Embryonic facial prominence (tissue), 1 donor: ENCODE results near the gene SPON1.
"Not testable (repeated sequence)": the region's sequence is repeated elsewhere in the genome, so short reads cannot be mapped to it uniquely, and the experiment has no call there.

Experiments used
- DNase-seq: peaks from one replicate; pipeline ENCODE4 v3.0.0-alpha.2; 2016; ENCODE audit errors: extremely low spot score

The SPON1 gene

DNA sequence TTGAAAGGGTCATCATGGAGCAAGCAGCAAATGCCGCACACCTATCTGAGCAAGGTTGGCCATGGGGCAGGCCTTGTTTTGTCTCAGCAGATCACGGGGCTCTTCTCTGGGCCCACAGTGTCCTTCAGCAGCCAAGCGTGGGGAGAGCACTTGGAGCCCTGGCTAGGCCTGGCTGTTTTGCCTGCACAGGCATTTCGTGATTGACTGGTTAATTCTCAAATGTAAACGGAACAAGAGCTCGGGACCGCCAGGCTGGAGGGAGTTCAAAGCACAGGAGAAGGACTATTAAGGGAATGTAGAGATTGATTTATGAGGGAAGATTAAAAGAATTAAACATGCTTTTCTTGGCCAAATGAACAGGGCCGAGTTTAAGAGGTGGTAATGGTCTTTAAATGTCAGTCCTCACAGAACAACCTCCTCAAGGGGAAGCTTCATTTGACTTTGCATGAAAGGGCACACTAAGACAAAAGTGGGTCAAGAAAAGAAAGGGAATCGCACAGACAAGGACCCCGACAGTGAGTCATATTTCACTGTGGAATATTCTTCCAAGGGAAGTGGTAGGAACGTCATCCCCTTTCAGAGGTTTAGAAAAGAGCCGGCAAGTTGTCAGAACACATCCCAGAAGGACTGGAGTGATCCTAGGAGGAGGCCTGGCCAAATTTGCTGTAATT is 20.7 kb downstream of the SPON1 start:
- DNase-seq = no peak

DNA sequence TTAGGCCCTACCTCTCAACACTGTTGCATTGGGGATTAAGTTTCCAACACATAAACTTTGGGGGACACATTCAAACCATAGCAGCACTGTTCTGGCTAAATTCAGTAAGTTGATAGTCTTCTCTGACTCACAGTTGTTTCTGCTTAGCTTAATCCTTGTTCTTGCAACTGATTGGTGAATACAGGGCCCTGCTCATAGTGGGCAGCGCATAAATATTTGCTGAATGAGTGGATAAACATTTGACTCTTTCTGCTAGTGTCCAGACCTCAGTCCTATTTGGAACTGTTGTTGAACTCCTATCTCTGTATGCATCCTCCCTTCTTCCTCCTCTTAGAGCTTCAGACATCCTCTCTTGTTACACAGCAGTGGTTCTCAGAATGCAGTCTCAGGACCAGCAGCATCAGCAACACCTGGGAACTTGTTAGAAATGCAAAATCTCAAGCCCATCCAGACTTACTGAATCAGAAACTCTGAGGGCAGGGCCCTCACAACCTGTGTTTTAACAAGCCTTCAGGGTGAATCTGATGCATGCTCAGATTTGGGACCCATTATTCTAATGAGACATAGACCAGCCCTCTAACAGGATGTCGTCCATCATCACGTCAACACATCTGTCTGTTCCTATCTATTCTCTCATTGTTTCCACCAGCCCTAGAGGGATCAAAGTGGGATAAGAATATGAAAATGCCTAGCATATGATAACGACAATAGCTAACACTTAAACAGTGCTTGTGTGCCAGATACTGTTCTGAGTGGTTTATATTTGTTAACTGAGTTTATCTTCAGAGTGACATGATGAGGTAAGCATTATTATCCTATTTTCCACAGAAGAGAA is 22.3 kb downstream of the SPON1 start:
- DNase-seq = no peak

DNA sequence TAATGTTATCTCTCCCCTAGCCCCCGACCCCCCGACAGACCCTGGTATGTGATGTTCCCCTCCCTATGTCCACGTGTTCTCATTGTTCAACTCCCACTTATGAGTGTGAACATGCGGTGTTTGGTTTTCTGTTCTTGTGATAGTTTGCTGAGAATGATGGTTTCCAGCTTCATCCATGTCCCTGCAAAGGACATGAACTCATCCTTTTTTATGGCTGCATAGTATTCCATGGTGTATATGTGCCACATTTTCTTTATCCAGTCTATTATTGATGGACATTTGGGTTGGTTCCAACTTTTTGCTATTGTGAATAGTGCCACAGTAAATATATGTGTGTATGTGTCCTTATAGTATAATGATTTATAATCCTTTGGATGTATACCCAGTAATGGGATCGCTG is 24.2 kb downstream of the SPON1 start:
- not testable (repeated sequence) for DNase-seq

DNA sequence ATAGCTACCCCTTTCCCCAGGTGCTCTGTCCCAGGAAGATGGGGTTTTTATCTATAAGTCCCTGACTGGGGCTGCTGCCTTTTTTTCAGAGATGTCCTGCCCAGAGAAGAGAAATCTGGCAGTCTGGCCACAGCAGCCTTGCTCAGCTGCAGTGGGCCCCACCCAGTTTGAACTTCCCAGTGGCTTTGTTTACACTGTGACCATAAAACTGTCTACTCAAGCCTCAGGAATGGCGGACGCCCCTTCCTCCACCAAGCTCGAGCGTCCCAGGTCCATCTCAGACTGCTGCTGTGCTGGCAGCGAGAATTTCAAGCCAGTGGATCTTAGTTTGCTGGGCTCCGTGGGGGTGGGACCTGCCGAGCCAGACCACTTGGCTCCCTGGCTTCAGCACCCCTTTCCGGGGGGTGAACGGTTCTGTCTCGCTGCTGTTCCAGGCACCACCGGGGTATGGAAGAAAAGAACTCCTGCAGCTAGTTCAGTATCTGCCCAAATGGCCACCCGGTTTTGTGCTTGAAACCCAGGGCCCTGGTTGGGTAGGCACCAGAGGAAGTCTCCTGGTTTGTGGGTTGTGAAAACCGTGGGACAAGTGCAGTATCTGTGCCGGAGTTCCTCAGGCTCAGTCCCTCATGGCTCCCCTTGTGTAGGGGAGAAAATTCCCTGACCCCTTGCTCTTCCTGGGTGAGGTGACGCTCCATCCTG is 29.8 kb downstream of the SPON1 start:
- not testable (repeated sequence) for DNase-seq

DNA sequence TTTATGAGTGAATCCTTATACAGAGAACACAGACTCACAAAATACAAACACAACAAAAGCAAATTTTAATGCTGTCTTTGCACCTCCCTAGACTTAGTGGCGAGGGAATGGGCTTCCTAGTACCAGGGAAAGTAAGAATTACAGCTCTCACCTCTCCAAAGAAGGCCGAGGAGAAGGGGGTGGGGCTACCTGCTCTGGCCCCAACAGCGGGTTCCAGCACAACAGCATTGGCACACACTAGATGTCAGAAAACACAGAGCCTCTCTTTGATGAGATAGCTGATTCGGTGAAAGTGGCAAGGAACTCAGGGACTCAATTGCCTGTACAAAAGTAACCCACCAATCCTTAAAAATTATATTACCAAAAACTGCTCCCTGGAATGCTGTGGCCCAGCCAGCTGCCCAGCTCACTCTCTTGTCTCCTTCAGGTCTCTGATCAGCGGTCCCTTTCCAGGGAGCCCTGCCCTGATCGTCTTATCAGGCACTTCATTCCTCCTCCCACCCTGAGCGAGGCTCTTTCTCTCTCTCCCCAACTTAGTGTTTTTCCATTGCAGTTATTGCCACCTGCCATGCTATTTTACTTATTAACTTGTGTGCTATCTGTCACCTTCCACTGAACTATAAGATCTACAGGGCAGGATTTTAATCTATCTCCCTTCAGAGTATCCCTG is 30.7 kb downstream of the SPON1 start:
- no peak for DNase-seq

DNA sequence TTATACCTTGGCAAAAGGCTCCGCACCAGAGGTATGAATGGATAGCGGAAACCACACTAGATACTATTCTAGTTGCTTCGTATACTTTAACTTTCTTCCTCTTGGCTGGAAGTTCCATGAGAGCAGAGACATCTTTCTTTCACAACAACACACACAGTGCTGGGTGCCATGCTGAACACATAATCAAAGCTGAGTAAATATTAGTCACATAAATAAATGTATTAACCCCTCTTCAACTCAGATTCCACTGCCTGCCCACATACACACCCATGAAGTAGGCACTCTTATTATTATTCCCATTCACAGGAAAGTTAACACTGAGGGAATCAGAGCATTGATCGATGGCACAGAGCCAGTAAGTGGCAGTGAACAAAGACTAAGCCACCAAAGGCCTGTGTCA is 35.4 kb downstream of the SPON1 start:
- DNase-seq = no peak

DNA sequence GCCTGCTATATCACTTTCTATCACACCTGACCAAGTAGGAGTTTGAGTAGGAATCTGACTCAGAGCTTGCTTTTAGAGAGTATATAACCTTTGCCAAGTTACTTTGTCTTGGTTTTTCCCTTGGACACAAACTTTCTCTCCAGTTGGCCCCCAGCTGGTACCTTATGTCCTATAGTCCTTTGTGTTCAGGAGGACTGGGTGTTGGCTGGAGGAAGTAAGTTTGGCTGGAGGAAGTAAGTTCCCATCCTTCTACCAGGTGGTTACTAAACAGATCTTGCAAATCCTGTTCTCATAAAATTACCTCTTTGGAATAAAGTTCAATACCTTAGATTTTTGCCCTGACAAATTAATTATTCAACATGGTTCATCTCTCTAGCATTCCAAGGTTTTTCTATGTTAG is 37.2 kb downstream of the SPON1 start:
- DNase-seq = no peak

DNA sequence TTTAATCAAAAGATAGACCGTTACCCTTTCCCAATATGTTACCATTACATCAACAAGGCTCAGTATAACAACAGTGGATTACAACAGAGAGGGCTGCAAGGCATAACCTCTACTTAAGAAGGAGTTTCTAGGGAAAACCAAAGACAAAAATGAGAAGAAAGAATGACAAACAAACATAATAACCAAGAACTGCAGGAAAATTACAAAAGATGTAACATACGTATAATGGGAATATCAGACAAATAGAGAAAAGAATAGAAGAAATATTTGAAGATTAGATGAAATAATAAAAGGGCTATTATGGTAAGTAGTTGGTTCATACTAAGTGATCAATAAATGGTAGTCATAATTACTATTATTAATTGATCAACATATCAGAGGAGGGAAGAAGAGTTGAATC is 39.1 kb downstream of the SPON1 start:
- DNase-seq = no peak

DNA sequence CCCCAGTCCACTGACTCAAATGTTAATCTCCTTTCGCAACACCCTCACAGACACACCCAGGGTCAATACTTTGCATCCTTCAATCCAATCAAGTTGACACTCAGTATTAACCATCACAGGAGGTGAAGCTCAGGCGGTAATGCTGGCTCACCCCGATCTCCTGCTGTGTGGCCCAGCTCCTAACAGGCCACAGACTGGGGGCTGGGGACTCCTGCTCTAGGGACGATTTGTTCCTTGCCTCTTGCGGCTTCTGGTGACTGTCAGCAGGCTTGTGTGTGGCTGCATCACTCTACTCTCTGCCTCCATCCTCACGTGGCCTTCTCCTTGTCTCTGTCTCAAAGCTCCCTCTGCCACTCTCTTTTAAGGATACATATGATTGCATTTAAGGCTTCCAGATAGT is 45.0 kb downstream of the SPON1 start:
- no peak for DNase-seq

DNA sequence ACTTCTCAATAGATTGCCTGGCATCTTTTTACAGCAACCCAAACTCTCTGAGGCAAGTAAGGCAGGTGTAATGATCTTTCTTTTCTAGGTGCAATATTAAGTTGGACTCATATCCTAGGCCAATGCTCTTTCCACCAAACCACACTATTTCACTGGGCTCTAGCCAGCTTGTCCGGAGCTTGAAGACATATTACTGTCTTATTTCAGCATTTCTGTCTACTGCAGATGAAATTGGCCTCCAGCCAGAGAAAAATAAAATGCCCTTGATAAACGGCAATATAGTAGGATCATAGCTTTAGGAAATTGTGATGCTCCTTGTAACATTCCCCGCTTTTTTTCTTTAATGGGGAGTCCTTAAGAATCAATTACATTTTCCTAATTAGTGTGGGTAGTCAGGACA is 48.1 kb downstream of the SPON1 start:
- DNase-seq = no peak

DNA sequence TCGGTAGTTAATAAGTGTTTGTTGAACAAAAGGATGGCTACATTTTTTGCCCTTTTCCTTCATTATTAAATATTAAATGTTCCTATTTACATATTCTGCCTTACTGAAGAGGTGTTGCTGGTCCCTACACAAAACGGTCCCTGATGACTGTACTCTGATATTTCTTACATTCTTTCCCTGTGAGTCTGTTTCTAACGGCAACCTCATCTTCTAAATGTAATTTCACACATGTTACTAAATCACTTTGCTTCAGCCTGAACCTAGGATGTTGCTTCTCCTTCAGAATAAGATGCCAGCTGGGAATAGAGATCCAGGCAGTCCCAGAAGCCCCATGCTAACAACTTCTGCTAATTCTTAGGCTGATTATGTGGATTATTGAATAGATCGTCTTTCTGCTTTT is 50.3 kb downstream of the SPON1 start:
- no peak for DNase-seq

DNA sequence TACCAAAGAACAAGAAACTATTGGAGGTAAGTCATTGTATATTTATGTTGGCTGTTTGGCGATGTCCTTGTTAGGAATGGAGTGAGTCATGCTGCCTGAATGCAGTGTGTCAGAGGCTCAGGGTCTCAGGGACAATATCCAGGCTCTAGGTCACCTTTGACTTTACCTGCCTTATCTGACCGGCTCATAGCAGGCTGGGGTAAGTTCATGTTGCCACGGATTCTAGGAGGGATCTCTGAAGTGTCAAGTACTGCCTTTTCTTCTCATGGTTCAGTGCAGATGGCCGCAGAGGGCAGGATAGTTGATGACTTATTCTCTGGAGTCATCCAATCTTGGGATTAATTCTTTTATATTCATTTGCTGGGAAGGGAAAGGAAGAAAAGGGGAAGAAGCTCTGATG is 53.2 kb downstream of the SPON1 start:
- DNase-seq = no peak

DNA sequence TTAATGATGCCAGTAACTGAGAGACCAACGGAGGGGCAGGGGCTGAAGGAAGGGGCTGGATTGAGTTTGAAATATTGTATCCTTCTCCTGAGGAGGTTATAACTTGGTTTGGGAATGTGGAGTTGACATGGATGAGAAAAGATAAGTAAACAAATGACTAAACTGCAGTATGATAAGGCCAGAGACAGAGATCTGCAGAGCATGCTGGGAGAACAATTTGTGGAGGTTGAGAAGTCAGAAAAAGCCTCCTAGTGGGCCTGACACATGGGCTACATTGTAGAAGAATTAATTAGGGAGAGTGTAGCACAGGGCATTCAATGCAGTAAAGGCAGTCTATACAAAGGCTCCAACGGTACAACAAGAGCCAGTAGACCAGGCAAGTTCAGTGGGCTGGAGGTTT is 55.9 kb downstream of the SPON1 start:
- DNase-seq = no peak

DNA sequence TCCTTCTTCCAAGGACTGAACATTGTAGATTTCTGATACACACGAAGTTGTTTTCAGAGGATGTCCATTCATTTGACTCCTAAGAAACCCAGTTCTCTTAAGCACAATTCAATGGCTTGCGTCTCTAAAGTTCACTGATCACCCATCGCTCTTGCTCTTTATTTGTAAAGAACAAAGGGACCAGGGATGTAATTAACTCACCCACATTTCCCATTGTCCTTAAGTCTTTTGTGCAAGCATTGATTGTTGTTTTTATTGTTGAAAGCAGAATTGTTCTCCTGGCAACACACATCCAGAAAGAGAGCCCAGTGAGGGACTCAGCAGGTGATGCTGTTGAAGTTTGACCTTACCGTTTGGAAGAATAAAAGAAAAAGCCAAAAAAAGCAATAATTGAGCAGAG is 59.2 kb downstream of the SPON1 start:
- no peak for DNase-seq

DNA sequence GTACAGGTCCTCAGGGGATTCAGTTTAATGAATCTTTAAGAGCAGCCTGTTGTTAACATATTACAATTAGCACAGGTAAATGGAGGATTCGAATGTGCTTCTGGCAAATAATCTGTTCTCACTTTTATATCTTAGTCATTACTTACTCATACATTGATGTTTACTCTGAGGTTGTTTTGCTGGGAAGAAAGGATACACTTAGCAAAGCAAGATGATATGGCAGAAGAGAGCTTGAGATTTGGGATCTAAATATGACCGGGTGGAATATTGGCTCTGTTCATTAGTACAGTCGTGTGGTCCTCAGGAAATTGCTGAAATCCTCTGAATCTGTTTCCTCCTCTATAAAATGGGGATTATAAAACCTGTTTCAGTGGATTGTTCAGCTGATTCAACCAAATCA is 59.7 kb downstream of the SPON1 start:
- DNase-seq = no peak

DNA sequence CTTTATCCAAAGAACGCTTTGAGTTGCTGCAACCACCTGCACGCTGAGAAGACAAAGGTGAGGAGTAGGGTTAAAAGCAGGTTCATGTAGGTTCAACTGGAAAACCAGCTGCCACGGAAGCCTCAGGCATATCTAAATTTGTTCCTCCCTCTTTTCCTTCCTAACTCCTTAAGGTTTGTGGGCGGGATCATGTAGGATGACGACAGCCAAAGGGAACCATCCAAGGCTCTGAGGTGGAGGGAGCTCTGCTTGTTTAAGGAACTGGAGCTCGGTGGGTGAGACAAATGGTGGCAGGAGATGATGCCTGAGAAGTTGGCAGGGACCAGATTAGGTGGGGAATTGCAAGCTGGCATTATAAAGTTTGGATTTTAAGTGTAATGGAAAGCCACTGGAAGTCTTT is 60.3 kb downstream of the SPON1 start:
- no peak for DNase-seq

DNA sequence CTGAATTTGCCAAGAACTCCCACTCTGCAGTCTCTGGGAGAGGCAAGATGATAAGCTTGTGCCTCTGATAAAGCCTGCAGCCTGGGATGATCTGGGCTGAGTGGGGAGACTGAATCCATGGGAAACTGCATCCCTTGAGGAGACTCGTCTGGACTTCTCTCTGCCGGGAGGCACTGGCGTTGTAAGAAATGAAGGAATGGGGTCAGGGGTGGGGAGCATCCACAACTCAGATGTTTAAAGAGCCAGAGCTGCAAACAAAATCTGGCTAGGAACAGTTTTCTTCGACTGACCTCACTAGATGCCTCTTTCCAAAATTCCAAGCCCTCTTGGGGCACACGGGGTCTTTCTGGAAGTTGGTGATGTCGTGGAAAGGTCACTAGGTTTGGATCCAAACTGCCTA is 64.4 kb downstream of the SPON1 start:
- DNase-seq = no peak

DNA sequence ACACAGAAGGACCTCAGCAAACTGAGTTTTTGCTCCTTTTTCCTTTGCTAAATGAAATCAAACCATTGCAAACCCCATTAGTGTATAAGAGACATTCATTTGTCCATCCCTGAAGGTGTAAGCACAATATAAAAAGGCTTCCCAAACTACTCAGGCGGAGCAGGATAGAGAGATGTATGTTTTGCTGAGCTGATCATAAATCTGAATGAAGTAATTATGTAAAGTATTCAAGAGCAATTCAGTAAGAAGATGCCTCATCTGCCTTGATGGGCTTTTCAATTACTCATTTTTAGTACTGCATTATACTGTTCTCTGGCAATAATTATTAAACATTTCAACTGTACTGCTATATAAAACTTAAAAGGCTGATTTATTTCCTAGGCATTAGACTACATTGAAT is 65.0 kb downstream of the SPON1 start:
- DNase-seq = no peak

DNA sequence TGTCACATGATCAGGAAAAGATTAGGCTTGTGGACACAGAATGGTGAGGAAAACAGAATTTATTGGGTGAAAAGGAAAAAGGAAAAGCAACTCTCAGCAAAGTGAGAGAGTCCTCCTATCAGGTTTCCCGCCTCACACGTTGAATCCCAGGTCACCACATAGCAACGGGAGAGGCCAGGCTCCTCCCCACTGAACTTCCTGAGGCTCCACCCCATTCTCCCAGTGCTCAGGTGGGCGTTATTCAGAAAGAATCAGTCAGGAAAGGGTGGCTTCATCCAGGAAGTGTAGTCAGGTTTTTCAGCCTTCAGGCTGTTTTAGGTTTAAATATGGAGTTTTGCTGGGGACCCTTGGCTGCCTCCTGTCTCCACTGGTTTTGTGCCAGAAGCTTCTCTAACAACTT is 66.9 kb downstream of the SPON1 start:
- no peak for DNase-seq

DNA sequence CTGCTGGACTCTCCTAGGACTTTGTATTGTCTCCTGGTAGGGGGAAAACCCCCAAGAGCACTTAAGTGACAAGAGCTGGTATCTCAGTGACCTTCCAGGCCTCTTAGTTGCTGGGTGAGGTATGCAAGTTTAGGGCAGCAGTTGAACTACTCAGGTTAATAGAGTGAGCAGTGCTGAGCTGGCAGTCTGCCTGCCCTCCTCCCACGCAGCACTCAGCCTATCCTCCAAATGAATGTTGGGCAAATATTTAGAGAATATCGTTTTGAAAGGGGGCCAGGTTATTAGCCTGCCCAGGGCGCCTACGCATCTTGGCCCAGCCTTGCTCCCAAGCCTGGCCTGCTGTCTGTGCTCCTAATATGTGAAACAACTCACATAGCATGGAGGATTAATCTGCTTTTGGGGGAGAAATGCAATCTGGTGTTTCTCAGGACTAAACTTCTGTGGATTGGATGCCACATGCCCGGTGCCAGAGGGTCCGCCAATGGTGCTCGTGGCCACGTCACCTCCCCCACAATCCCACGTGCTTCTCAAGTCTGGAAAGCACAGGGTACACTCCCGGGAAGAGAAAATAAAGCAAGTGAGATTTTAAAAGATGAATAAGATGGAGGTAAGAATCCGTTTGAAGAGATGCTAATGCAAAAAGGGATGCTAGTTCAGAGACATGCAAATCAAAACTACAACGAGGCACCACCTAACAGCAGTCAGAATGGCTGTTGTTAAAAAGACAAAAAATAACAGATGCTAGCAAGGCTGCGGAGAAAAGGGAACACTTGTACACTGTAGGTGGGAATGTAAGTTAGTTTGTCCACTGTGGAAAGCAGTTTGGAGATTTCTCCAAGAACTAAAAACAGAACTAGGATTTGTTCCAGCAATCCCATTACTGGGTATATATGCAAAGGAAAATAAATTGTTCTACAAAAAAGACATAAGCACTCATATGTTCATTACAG is 67.7 kb downstream of the SPON1 start:
- DNase-seq = no peak

DNA sequence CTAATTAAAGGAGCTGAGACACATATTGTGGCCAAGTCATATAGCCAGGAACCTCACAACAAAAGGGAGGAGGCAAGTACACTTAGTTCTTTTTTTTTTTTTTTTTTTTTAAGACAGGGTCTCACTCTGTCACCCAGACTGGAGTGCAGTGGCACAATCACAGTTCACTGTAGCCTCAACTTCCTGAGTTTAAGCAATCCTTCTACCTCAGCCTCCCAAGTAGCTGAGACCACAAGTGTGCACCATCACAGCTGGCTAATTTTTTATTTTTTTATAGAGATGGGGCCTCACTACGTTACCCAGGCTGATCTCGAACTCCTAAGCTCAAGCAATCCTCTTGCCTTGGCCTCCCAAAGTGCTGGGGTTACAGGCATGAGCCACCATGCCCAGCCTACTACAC is 73.0 kb downstream of the SPON1 start:
- not testable (repeated sequence) for DNase-seq
